ENCODE measurements around the gene TMEM98.
A peak's percentile ranks its signal among the peaks of the same experiment; 100 is the strongest.
"Not testable (repeated sequence)": the region's sequence is repeated elsewhere in the genome, so short reads cannot be mapped to it uniquely, and the experiment has no call there.

TMEM98 gene

GRCh38 chr17:32927724-32928585, at the start of gene TMEM98:
TSS of gene TMEM98 (plus strand) at chr17:32928153. CDS start at chr17:32931529, 3,376 bp downstream.
- DNase-seq (ENCODE audit: low spot score), result peak; percentile 86

GRCh38 chr17:32878211-32878610, 49.7 kb upstream of the TMEM98 start:
- DNase-seq (ENCODE audit: low spot score), result no peak

- DNase-seq (ENCODE audit: low spot score), result no peak
These were observed 48.8 kb upstream of the TMEM98 start for GRCh38 chr17:32879134-32879533.

- no peak for DNase-seq (ENCODE audit: low spot score)
These were observed 47.1 kb upstream of the TMEM98 start for GRCh38 chr17:32880671-32881453.

- DNase-seq (ENCODE audit: low spot score), result no peak
These were observed 45.9 kb upstream of the TMEM98 start for GRCh38 chr17:32882029-32882428.

GRCh38 chr17:32882734-32883133, 45.2 kb upstream of the TMEM98 start:
- no peak for DNase-seq (ENCODE audit: low spot score)

- DNase-seq (ENCODE audit: low spot score), result not testable (repeated sequence)
These were observed 41.0 kb upstream of the TMEM98 start for GRCh38 chr17:32886951-32887350.

- not testable (repeated sequence) for DNase-seq (ENCODE audit: low spot score)
These were observed 40.5 kb upstream of the TMEM98 start for GRCh38 chr17:32887410-32887809.

- DNase-seq (ENCODE audit: low spot score), result no peak
These were observed 33.7 kb upstream of the TMEM98 start for GRCh38 chr17:32894245-32894644.

- no peak for DNase-seq (ENCODE audit: low spot score)
These were observed 31.2 kb upstream of the TMEM98 start for GRCh38 chr17:32896647-32897258.

GRCh38 chr17:32899236-32900013, 28.5 kb upstream of the TMEM98 start:
- no peak for DNase-seq (ENCODE audit: low spot score)

- no peak for DNase-seq (ENCODE audit: low spot score)
These were observed 26.2 kb upstream of the TMEM98 start for GRCh38 chr17:32901743-32902142.

- DNase-seq (ENCODE audit: low spot score), result no peak
These were observed 23.9 kb upstream of the TMEM98 start for GRCh38 chr17:32903774-32904673.

- DNase-seq (ENCODE audit: low spot score), result no peak
These were observed 23.1 kb upstream of the TMEM98 start for GRCh38 chr17:32904891-32905290.

- no peak for DNase-seq (ENCODE audit: low spot score)
These were observed 20.4 kb upstream of the TMEM98 start for GRCh38 chr17:32907583-32907982.

GRCh38 chr17:32909787-32910369, 18.1 kb upstream of the TMEM98 start:
- peak; percentile 80 for DNase-seq (ENCODE audit: low spot score)

- no peak for DNase-seq (ENCODE audit: low spot score)
These were observed 17.2 kb upstream of the TMEM98 start for GRCh38 chr17:32910769-32911168.

- peak; percentile 52 for DNase-seq (ENCODE audit: low spot score)
These were observed 15.6 kb upstream of the TMEM98 start for GRCh38 chr17:32912218-32912897.

GRCh38 chr17:32913593-32913992, 14.4 kb upstream of the TMEM98 start:
- no peak for DNase-seq (ENCODE audit: low spot score)

GRCh38 chr17:32914181-32914580, 13.8 kb upstream of the TMEM98 start:
- DNase-seq (ENCODE audit: low spot score), result no peak
